Effector memory CD4-positive, alpha-beta T cell (primary cell): ENCODE data around the gene ZNF438.

Experiments
- DNase-seq, 3 donors: peaks; one replicate each; pipeline ENCODE4 v3.0.0-alpha.2; 2020
- H3K27ac ChIP-seq: 2 replicates; pipeline ENCODE4 v1.7.0; 2013; ENCODE audit warnings: mild to moderate bottlenecking, low read length, moderate library complexity; ENCODE audit not compliant: insufficient read depth, poor library complexity, severe bottlenecking
- H3K27me3 ChIP-seq: replicated peaks from 2 replicates; pipeline ENCODE4 v1.7.0; 2013; ENCODE audit warnings: mild to moderate bottlenecking, low read length; ENCODE audit not compliant: insufficient read depth, control insufficient read depth, poor library complexity, severe bottlenecking
- H3K36me3 ChIP-seq: 2 replicates; pipeline ENCODE4 v1.7.0; 2013; ENCODE audit warnings: mild to moderate bottlenecking, low read length, moderate library complexity; ENCODE audit not compliant: control insufficient read depth, insufficient read depth
- H3K4me1 ChIP-seq: 2 replicates; pipeline ENCODE4 v1.7.0; 2013; ENCODE audit warnings: low read length, mild to moderate bottlenecking; ENCODE audit not compliant: control insufficient read depth, insufficient read depth, poor library complexity, severe bottlenecking
- H3K4me3 ChIP-seq: 2 replicates; pipeline ENCODE4 v1.7.0; 2013; ENCODE audit warnings: low read length, low read depth, mild to moderate bottlenecking; ENCODE audit not compliant: insufficient read depth, poor library complexity, severe bottlenecking
- H3K9me3 ChIP-seq: 2 replicates; pipeline ENCODE4 v1.7.0; 2013; ENCODE audit warnings: mild to moderate bottlenecking, low read length, moderate library complexity; ENCODE audit not compliant: control insufficient read depth

ZNF438 gene

DNA sequence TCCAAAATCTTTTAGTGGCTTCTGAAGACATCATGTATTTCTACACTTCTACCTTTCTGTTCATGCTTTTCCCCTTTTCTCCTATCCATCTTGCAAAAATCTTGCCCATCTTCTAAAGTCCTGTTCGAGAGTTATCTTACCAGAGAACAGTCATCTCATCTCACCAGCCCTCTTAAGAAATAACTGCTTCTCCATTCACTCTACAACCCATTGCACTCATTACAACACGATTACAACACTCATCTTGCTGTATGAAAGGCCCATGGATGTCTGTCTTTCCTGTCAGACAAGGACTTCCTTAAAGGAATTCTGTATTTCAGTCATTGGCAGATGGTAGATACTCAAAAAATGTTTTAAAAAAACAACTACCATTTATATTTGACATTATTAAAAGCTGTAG lies 30.8 kb downstream of the ZNF438 start:
- Histone ChIP-seq H3K36me3 (no peaks in the 10 kb centered on the region), H3K27ac (no peak overlapping the region), H3K4me3 (no peak overlapping the region), H3K9me3 (no peaks in the 10 kb centered on the region), H3K4me1 (peaks cover 3% of the 10 kb centered on the region), H3K27me3 (no peaks in the 10 kb centered on the region)
- DNase-seq: no peak

DNA sequence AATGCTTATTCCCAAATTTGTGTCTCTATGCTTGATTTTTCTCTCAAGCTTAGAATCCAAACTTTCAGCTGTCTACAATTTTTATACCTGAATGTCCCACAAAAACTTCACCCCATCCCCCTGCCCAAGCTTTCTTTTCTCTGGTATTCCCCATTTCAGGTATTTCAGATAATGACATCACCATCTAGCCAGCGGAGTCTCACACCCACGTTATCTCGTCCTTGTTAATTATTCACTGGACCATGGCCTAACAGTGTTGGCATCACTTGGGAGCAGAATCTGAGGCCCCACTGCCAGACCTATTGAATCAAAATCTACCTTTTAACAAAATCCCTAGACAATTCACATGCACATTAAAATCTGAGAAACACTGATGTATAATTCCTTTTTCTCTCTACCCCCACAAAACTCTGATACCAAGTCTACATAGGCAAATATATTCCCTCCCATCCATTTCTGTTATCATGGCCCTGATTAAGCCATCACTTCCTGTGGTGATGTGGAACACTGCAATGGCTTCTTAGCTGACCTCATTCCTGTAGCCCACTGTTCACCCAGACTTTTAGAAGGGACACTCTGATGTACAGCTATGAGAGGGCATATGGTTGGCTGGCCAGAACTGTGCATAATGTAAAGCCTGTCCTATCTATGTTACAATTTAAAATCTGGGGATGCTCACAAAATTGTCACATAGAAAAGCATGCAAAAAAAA lies 31.4 kb downstream of the ZNF438 start:
- H3K9me3 ChIP-seq: no peaks in the 10 kb centered on the region
- peaks cover 3% of the 10 kb centered on the region for H3K4me1 ChIP-seq
- H3K27ac ChIP-seq: no peak overlapping the region
- H3K27me3 ChIP-seq: no peaks in the 10 kb centered on the region
- DNase-seq: no peak
- no peak overlapping the region for H3K4me3 ChIP-seq
- H3K36me3 ChIP-seq: no peaks in the 10 kb centered on the region

DNA sequence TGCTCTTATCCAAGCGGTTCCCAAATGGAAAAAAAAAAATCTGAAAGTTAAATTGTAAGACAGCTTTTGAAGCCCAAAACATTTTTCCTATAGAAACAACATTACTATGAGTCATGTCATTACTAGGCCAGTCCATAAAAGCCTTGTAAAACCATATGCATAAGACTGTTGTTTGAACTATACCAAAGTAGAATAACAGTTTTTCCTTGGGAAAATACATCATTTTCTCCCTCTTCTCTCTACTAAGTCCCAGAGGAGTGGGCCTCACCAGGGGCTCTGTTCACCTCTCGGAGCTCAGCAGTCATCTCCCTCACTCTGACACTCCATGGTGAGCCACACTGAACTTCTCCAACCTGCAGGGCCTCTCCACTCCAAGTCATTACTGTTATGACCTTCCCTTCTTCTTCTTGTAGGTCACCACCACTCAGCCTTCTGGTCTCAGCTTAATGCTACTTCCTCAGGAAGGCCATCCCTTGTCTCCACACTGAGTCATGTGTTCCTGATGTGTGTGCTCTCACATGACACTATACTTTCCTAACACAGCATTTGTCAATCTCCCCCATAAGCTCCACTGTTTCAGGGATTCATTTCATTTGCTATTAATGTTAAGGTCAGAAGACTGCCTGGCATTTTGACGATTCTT lies 32.5 kb downstream of the ZNF438 start:
- Histone ChIP-seq H3K36me3 (no peaks in the 10 kb centered on the region), H3K27ac (no peak overlapping the region), H3K27me3 (no peaks in the 10 kb centered on the region), H3K9me3 (no peaks in the 10 kb centered on the region), H3K4me1 (peaks cover 3% of the 10 kb centered on the region), H3K4me3 (peak overlapping the region; percentile 13)
- DNase-seq: no peak

DNA sequence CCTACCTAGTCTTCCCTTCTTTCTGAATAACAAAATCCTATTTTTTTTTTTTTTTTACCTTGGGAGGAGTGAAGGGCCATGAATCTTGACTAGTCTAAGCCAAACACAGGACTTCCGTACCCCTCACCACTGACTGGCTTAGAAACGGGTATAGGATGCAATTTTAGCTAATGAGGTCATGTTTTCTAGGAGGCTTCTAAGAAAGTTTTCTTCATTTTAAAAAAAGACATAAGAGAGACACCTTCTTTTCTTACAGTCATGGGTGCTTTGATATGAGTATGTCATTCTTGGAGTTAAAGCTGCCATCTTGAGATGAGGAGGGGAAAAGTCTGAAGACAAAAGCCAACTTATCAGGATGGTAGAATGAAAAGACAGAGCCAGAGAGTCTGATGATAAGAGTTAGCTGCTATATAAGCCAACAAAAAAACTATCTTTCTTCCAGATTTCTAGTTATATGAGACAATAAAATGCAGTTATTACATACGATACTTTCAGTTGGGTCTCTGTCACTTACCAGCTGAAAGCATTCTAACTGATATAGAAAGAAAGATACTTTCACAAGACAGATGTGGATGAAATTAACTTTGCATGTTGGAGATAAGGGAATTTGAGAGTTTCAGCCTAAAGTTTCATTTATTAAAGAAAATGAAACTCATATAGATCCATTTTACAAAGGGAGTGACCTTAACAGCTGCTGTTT lies 34.0 kb downstream of the ZNF438 start:
- no peak for DNase-seq
- Histone ChIP-seq H3K4me1 (peaks cover 3% of the 10 kb centered on the region), H3K36me3 (no peaks in the 10 kb centered on the region), H3K27me3 (no peaks in the 10 kb centered on the region), H3K27ac (no peak overlapping the region), H3K9me3 (no peaks in the 10 kb centered on the region), H3K4me3 (no peak overlapping the region)

DNA sequence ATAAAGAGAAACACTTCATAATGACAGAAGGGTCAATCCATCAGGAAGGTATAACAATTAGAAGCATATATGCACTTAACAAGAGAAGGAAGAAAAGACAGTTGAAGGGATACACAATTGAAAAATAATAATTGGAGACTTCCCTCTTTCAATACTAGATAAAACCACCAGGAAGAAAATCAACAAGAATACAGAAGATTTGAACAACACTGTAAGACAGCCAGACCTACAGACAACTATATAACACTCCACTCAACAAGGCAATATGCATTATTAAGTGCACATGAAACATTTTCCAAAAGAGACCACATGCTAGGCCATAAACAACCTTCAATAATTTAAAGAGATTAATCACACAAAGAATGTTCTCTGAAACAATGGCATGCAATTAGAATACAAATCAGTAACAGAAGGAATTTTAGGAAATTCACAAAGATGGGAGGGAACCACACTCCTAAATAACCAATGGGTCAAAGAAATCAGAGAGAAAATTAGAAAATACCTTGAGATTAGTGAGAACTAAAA lies 35.1 kb downstream of the ZNF438 start:
- H3K36me3 ChIP-seq: no peaks in the 10 kb centered on the region
- H3K4me1 ChIP-seq: peaks cover 3% of the 10 kb centered on the region
- no peaks in the 10 kb centered on the region for H3K27me3 ChIP-seq
- DNase-seq: no peak
- no peak overlapping the region for H3K27ac ChIP-seq
- H3K4me3 ChIP-seq: no peak overlapping the region
- H3K9me3 ChIP-seq: no peaks in the 10 kb centered on the region

DNA sequence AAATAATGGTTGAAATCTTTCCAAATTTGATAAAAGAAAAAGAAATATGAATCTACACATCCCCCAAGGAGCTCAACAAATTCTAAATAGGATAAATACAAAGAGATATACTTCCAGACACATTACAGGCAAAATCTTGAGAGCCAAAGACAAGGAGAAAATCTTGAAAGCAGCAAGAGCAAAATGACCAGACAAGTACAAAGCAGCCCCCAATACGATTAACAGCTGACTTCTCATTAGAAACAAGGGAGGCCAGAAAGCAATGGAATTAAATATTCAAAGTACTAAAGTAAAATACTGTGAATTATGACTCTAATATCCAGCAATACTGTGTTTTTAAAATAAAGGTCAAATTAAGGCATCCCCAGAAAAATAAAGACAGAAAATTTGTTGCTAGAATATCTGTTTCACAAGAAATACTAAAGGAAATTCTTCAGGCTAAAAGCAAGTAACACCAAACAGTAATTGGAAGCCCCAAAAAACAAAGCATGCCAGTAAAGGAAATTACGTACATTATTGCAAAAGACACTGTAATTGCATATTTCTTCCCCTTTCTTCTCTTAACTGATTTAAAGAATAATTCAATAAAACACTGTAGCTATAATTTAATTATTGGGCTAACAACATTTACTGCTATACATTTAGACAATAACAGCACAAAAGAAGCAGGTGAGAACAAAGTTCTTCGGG lies 36.4 kb downstream of the ZNF438 start:
- no peaks in the 10 kb centered on the region for H3K36me3 ChIP-seq
- H3K4me3 ChIP-seq: no peak overlapping the region
- H3K9me3 ChIP-seq: no peaks in the 10 kb centered on the region
- DNase-seq: no peak
- H3K4me1 ChIP-seq: peaks cover 3% of the 10 kb centered on the region
- H3K27ac ChIP-seq: no peak overlapping the region
- no peaks in the 10 kb centered on the region for H3K27me3 ChIP-seq

DNA sequence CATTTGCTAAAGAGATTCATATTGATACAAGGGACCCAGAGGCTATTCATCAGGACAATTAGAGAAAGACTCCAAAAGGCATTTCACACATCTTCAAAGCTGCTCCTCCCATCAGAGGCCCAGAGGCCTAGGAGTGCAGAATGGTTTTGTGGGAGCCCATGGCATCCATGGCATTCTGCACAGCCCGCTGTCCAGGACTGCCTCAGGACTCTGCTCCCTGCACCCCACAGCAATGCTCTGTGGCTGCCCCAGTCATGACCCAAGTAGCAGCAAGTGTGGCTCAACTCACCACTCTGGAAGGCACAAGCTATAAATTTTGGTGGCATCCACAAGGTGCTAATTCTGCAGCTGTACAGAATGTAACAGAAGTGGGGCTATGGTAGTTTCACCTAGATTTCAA lies 38.5 kb downstream of the ZNF438 start:
- no peak for DNase-seq
- H3K27me3 ChIP-seq: no peaks in the 10 kb centered on the region
- H3K36me3 ChIP-seq: no peaks in the 10 kb centered on the region
- H3K4me1 ChIP-seq: no peaks in the 10 kb centered on the region
- no peaks in the 10 kb centered on the region for H3K9me3 ChIP-seq
- H3K4me3 ChIP-seq: no peak overlapping the region
- H3K27ac ChIP-seq: no peak overlapping the region

DNA sequence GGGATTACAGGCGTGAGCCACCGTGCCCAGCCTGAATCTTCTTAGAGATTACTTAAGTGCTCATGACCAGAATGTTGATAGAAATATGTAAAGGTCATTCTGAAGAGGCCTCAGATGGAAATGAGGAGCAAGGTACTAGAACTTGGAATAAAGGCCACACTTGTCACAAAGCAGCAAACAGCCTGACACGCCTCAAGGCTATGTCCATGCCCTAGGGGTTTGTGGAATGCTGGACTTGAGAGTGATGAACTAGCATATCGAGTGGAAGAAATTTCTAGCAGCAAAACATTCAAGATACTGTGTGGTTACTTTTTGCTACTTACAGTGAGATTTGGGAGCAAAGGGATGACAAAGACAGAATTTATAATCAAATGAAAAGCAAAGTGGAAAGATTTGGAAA lies 39.0 kb downstream of the ZNF438 start:
- no peaks in the 10 kb centered on the region for H3K36me3 ChIP-seq
- H3K27ac ChIP-seq: no peak overlapping the region
- no peak for DNase-seq
- H3K4me1 ChIP-seq: no peaks in the 10 kb centered on the region
- no peaks in the 10 kb centered on the region for H3K9me3 ChIP-seq
- H3K27me3 ChIP-seq: no peaks in the 10 kb centered on the region
- no peak overlapping the region for H3K4me3 ChIP-seq

DNA sequence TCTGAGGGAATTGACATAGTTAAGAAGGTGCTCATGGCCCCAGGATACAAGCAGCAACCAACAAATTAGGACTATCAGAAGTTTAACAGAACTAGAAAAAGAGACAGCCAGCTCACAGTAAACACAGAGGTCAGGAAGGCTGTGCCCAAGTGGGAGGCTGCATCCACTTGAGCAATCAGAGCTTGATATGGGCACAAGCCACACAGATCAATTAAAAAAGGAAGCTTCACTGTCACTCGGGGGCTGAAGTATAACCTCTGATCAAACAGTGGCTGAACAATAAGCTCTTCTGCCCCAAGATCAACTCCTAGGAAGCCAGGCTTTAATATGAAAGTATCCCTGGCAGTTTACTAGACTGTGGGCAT lies 40.0 kb downstream of the ZNF438 start:
- H3K9me3 ChIP-seq: no peaks in the 10 kb centered on the region
- H3K36me3 ChIP-seq: no peaks in the 10 kb centered on the region
- no peak overlapping the region for H3K4me3 ChIP-seq
- H3K4me1 ChIP-seq: no peaks in the 10 kb centered on the region
- H3K27me3 ChIP-seq: no peaks in the 10 kb centered on the region
- H3K27ac ChIP-seq: no peak overlapping the region
- no peak for DNase-seq
